GM10266 (cell line): ENCODE measurements around the gene ASMTL.
"Not testable (repeated sequence)": the region's sequence is repeated elsewhere in the genome, so short reads cannot be mapped to it uniquely, and the experiment has no call there.

Experiments
- DNase-seq: peaks from one replicate; pipeline ENCODE4 v3.0.0; 2012; ENCODE audit errors: extremely low spot score
- CTCF ChIP-seq: IDR thresholded peaks from 2 replicates; pipeline ENCODE4 v1.5.1; 2012; ENCODE audit warnings: mild to moderate bottlenecking, low read depth; ENCODE audit not compliant: control insufficient read depth, insufficient read depth; ENCODE audit errors: missing control alignments

Gene ASMTL

DNA sequence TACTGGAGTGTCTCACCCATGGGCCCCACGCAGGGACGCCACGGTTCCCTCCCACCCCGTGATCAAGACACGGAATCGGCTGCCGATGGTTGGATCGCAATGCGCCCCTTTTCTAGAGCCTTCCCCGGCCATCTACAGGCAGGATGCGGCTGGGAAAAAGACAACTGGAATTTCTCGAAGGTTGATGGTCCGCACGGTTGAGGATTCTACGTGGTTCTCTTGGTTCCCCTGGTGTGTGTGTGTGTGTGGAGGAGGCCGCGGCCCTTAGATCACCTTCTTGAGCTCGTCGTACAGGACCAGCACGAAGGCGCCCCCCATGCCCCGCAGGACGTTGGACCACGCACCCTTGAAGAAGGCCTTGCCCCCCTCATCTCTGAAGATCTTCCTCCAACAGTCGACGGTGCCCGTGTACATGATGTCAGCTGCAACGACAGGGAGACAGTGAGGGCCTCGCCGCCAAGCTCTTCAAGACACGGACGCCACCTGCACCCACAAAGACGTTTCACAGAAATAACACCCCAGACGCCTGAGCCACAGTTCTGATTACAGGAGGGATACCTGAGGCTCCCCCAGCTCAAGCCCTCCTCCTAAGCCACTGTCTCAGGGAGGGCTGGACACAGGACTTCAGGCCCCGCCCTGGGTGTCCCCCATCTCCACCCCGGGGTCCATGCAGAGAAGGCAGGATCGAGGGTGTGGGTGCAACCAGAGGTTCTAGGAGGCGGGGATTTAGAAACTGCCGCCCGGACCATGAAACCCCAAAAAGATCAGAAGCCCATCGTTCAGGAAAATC, 66.2 kb downstream of the ASMTL start:
- TF ChIP-seq CTCF = no peak
- DNase-seq = no peak

- peak; percentile 13 for DNase-seq
- TF ChIP-seq CTCF = no peak
Observed at GRCh38 chrX:1385253-1386223, 67.2 kb downstream of the ASMTL start.

GRCh38 chrX:1384658-1385252, 68.0 kb downstream of the ASMTL start:
- no peak for TF ChIP-seq CTCF
- peak; percentile 6 for DNase-seq

DNA sequence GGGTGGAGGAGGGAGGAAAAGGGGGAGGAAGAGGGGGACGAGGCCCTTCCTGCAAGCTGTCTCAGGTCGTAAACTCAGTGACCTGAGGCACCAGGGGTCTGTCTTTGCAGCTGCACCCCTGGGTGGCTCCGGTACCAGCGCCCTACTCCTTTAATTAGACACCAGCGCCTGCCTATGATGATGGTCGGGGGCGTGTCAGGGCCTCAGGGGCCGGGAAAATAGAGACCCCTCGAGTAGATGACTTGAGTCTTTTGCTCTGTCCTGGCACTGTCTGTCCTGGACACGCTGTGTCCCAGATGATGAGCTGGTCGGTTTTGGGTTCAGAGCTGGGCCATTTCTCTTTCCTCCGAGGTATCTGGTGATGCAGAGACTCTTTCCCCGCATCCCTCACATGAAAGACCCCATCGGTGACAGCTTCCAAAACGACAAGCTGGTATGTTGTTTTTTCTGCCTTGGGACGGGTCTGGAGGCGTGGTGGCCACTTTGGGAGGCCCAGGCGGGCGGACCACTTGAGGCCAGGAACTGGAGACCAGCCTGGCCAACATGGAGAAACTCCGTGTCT, 72.0 kb downstream of the ASMTL start:
- no peak for TF ChIP-seq CTCF
- DNase-seq = no peak

DNA sequence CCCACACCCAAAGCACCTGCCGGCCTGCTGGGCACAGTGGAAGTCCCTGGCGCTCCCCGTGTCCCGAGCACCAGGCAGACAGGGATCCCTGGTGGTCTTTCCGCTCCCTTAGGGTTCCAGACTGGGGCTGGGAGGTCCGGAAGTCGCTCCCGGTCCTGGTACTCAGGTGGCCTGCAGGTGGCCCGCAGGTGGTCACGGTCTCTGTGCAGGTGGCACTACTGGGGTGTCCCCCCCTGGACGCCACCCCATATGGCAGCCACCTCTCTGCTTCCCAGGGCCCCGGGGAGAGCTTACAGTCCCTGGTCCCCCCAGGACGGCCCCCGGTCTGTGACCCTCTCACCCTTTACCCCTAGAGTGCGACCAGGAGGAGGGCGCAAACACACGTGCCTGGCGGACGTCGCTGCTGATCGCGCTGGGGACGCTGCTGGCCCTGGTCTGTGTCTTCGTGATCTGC, 74.4 kb downstream of the ASMTL start:
- DNase-seq = no peak
- TF ChIP-seq CTCF = no peak

DNA sequence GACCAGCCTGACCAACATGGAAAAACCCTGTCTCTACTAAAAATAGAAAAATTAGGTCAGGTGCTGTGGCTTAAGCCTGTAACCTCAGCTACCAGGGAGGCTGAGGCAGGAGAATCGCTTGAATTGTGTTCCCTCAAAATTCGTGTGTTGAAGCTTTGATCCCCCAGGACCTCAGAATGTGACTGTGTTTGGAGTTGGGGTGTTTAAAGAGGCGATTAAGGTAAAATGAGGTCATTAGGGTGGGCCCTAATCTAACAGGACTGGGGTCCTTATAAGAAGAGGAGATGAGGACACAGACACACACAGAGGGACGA, 84.4 kb downstream of the ASMTL start:
- no peak for TF ChIP-seq CTCF
- DNase-seq = no peak

GRCh38 chrX:1366363-1366762, 86.3 kb downstream of the ASMTL start:
- DNase-seq = not testable (repeated sequence)
